Naive thymus-derived CD8-positive, alpha-beta T cell (primary cell): ENCODE data around the gene CDHR2. TPM values are rescaled to one million over a fixed set of nuclear protein-coding genes. Genes with fewer than 3 reads are reported as not detected.

Experiments
- ATAC-seq, 2 donors: fragments of 150-1000 bp; cut with Tn5 transposase in 1 of 2; sonication (Bioruptor Pico), chemical (Tn5 transposase) in 1 of 2; 1 replicate in 1 of 2; 2 replicates in 1 of 2; pipeline ENCODE4 v1.10.0; 2021; ENCODE audit warnings: mild to moderate bottlenecking in 2 of 2, moderate library complexity in 2 of 2
- POLR2A ChIA-PET: fragments of 350-600 bp; sonication (Branson Sonifier 250); formaldehyde crosslinking; loops from one replicate; lab custom pipeline; 2021; ENCODE audit warnings: antibody characterized with exemption; lab: Charles Lee
- DNase-seq, 10 donors: peaks; one replicate each; pipeline versions ENCODE4 v3.0.0 to v3.0.0-alpha.2; 2020 to 2022
- H3K27ac Mint-ChIP-seq, 10 donors: one replicate each; pipeline ENCODE4 v1.8.0; 2020 to 2022; ENCODE audit warnings: mild to moderate bottlenecking in 10 of 10, mixed read lengths in 10 of 10, moderate library complexity in 4 of 10, inconsistent platforms in 1 of 10
- H3K27me3 Mint-ChIP-seq, 5 donors: one replicate each; pipeline ENCODE4 v1.8.0; 2021 to 2022; ENCODE audit warnings: mixed read lengths in 5 of 5
- H3K36me3 Mint-ChIP-seq, 3 donors: one replicate each; pipeline ENCODE4 v1.8.0; 2020 to 2022; ENCODE audit warnings: mixed read lengths in 3 of 3, mild to moderate bottlenecking in 2 of 3, inconsistent platforms in 1 of 3
- H3K4me1 Mint-ChIP-seq, 4 donors: one replicate each; pipeline ENCODE4 v1.8.0; 2021 to 2022; ENCODE audit warnings: mixed read lengths in 4 of 4
- H3K4me3 Mint-ChIP-seq, 10 donors: one replicate each; pipeline ENCODE4 v1.8.0; 2020 to 2022; ENCODE audit warnings: mild to moderate bottlenecking in 10 of 10, mixed read lengths in 10 of 10, moderate library complexity in 6 of 10, inconsistent platforms in 1 of 10
- H3K9me3 Mint-ChIP-seq, 9 donors: one replicate each; pipeline ENCODE4 v1.8.0; 2020 to 2022; ENCODE audit warnings: mixed read lengths in 9 of 9, mild to moderate bottlenecking in 3 of 9, inconsistent platforms in 1 of 9, moderate library complexity in 1 of 9
- polyA plus RNA-seq, 3 donors: library from polyadenylated mRNA; unstranded; fragments of 300-500 nt; fragmentation: Illumina TruSeq; gene quantifications; one replicate each; pipeline ENCODE4 v1.2.3, GENCODE V29; 2021
- total RNA-seq, 8 experiments: library from RNA in 2 of 8; stranded (reverse) in 2 of 8; gene quantifications; one replicate each; pipeline ENCODE4 v1.2.3 and lab custom pipeline; 2021 to 2026

The CDHR2 gene, protein sequence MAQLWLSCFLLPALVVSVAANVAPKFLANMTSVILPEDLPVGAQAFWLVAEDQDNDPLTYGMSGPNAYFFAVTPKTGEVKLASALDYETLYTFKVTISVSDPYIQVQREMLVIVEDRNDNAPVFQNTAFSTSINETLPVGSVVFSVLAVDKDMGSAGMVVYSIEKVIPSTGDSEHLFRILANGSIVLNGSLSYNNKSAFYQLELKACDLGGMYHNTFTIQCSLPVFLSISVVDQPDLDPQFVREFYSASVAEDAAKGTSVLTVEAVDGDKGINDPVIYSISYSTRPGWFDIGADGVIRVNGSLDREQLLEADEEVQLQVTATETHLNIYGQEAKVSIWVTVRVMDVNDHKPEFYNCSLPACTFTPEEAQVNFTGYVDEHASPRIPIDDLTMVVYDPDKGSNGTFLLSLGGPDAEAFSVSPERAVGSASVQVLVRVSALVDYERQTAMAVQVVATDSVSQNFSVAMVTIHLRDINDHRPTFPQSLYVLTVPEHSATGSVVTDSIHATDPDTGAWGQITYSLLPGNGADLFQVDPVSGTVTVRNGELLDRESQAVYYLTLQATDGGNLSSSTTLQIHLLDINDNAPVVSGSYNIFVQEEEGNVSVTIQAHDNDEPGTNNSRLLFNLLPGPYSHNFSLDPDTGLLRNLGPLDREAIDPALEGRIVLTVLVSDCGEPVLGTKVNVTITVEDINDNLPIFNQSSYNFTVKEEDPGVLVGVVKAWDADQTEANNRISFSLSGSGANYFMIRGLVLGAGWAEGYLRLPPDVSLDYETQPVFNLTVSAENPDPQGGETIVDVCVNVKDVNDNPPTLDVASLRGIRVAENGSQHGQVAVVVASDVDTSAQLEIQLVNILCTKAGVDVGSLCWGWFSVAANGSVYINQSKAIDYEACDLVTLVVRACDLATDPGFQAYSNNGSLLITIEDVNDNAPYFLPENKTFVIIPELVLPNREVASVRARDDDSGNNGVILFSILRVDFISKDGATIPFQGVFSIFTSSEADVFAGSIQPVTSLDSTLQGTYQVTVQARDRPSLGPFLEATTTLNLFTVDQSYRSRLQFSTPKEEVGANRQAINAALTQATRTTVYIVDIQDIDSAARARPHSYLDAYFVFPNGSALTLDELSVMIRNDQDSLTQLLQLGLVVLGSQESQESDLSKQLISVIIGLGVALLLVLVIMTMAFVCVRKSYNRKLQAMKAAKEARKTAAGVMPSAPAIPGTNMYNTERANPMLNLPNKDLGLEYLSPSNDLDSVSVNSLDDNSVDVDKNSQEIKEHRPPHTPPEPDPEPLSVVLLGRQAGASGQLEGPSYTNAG (N-terminal part only)
- total RNA-seq (1 to 10 TPM; 3.6 to 4.8 TPM), polyA plus RNA-seq (under 1 TPM in 1 of 3 donors, not detected in 2; 0.26 TPM), total RNA-seq (lab: John Stamatoyannopoulos, UW) (0.08 to 5.9 (median 3.8) reads per million in 6 experiments)

DNA sequence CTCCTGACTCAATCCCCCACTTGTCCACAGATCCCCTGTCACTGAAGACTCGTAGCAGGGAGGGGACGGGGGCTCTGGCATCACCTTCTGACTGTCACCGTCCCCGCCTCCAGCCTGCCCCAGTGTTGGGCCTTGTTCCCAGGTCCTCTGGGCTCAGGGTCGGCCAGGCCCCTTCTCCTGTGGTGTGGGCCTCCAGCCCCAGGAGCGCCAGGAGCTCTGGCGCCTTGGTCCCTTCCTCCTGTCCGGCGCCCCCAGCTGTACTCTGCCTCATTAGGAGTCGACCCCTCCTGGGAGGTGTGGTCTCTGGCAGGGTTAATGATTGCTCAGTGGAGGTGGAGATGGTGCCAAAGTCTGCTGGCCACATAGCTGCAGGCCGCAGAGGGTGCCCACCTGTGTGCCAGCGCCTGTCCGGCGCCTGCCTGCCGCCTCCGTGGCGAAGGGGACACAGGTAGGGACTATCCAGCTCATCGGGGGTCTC lies at the start of gene CDHR2:
Gene CDHR2 (plus strand): TSS at position 376 of the 478 bp plus-strand sequence. CDS start 16,011 bp downstream, outside the sequence.
- POLR2A ChIA-PET: interaction anchor here (0.6 to 13.3 kb wide), 6 partner anchors 11 to 799 kb away, joined by 3 to 346 read pairs (median 4); partner anchors contain the start of gene RNF44
- no peak for DNase-seq
- no peaks in the 10 kb centered on the region for H3K9me3 Mint-ChIP-seq
- H3K27ac Mint-ChIP-seq: peak within 1 kb of the TSS; percentile 76 to 88 (median 83)
- H3K36me3 Mint-ChIP-seq: no peaks in the 10 kb centered on the region
- H3K27me3 Mint-ChIP-seq: no peaks in the 10 kb centered on the region
- peak within 1 kb of the TSS in 4 of 10 donors; percentile 14 to 70 (median 56) for H3K4me3 Mint-ChIP-seq
- ATAC-seq: no peak
- H3K4me1 Mint-ChIP-seq: peaks cover 38 to 79% (median 63%) of the 10 kb centered on the region in 4 donors

DNA sequence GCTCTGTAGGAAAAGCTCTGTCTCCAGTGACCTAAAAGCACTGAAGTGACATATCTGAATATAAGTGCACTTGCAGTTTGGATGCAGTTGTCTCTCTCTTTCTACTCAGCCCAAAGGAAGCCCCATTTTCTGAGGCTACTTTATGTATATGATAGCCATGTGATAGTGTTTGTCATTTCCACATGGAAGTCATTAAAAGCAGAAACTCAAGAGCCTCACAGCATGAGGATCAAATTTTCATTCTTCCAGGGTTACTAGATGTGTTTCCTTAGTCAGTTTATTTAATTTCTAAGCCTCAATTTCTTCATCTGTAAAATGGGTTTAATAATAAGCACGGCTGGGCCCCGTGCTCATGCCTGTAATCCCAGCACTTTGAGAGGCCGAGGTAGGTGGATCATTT lies 48.6 kb upstream of the CDHR2 start:
- no peak for ATAC-seq
- Mint-ChIP-seq H3K27me3 (no peaks in the 10 kb centered on the region), H3K27ac (peak overlapping the region in 3 of 10 donors; percentile 0 to 40 (median 10)), H3K36me3 (peaks cover 10 to 98% (median 34%) of the 10 kb centered on the region in 3 donors), H3K9me3 (no peaks in the 10 kb centered on the region), H3K4me3 (no peak overlapping the region), H3K4me1 (peaks cover 0 to 2% (median under 1%) of the 10 kb centered on the region in 4 donors)
- no peak for DNase-seq
- POLR2A ChIA-PET: interaction anchor here (0.8 kb wide), 1 partner anchor 16 kb away, joined by 3 read pairs; no protein-coding TSS in a partner anchor

DNA sequence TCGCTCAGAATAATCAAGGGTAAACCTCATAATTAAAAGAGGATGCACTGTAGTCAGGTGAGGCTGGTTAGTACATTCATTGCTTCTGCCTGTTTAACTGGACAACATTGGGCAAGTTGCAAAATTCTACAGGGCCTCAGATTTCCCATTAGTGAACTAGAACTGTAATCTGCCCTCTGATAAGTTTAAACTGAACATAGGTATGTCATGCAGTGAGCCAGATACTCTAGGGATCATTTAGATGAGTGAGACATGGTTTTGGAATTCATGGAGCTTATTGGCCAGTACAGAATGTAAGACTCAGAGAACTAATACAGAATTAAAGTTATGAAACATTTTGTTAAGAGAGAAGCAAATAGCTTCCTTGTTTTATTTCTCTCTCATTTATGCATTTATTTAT lies 47.8 kb upstream of the CDHR2 start:
- Mint-ChIP-seq H3K27ac (no peak overlapping the region), H3K36me3 (peaks cover 10 to 96% (median 33%) of the 10 kb centered on the region in 3 donors), H3K27me3 (no peaks in the 10 kb centered on the region), H3K4me3 (no peak overlapping the region), H3K4me1 (peaks cover 0 to 2% (median under 1%) of the 10 kb centered on the region in 4 donors), H3K9me3 (no peaks in the 10 kb centered on the region)
- ATAC-seq: no peak
- POLR2A ChIA-PET: interaction anchor here (1.0 to 1.2 kb wide), 2 partner anchors 16 to 32 kb away, joined by 3 read pairs; no protein-coding TSS in a partner anchor
- DNase-seq: no peak

DNA sequence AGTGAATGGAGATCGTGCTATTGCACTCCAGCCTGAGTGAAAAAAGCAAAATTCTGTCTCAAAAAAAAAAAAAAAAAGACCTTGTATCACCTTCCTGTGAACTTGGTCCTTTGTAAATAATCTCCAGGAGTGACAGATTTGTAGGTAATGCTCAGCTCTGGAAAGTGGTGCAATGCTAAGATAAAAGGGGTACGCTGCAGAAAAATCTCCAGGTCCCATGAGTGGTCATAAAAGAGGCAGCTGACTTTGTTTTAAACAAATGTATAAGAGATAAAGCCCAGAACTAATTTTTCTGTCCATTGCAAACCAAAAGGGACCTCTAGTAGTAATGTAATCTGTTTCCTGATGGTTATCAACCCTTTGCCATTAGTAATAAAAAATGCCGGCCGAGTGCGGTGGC lies 45.6 kb upstream of the CDHR2 start:
- Mint-ChIP-seq H3K9me3 (no peaks in the 10 kb centered on the region), H3K36me3 (peaks cover 10 to 93% (median 32%) of the 10 kb centered on the region in 3 donors), H3K27me3 (no peaks in the 10 kb centered on the region), H3K4me3 (no peak overlapping the region), H3K27ac (peak overlapping the region in 4 of 10 donors; percentile 2 to 56 (median 16)), H3K4me1 (peaks cover 0 to 4% (median 3%) of the 10 kb centered on the region in 4 donors)
- DNase-seq: no peak
- POLR2A ChIA-PET: no interaction called here
- ATAC-seq: no peak

DNA sequence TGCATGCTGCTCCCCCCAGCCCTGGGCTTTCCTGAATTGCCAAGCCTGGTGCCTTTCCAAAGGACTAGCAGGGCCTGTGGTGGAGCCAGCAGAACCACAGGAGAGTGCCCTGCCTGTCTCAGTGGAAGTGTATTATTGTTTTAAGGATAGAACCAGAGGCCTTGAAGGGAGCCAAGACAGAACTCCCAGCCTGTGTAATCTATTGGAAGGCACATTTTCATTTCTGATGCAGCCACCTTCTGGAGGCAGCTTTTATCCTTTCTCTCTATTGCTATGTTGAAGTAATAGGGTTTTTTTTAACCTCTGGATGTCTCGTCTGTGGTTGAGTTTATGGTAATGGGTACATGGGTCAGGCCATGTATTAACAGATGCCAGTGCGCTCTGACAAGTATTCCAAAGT lies 41.2 kb upstream of the CDHR2 start:
- no peak for ATAC-seq
- DNase-seq: no peak
- Mint-ChIP-seq H3K27ac (peak overlapping the region in 7 of 10 donors; percentile 13 to 90 (median 66)), H3K4me1 (peaks cover 2 to 14% (median 7%) of the 10 kb centered on the region in 4 donors), H3K27me3 (no peaks in the 10 kb centered on the region), H3K9me3 (no peaks in the 10 kb centered on the region), H3K36me3 (peaks cover 5 to 62% (median 21%) of the 10 kb centered on the region in 3 donors), H3K4me3 (no peak overlapping the region)
- POLR2A ChIA-PET: no interaction called here

DNA sequence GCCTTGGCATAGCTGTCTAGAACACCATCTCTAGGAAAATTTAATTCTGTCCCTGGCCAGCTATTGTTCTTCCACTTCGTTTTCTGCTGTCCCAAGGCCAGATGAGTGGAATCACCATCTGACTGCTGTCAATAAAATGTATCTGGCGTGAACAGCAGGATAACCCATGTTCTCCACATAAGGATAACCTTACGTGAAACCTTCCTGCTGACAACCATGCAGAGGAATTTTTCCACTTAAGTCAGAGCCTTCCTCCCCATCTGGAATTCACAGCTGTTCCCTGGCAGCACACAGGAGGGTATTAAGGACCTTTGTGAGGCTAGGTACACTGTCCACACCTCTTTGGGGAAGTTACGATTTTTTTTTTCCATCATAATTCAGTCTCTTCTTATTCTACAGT lies 40.5 kb upstream of the CDHR2 start:
- POLR2A ChIA-PET: no interaction called here
- Mint-ChIP-seq H3K27me3 (no peaks in the 10 kb centered on the region), H3K9me3 (no peaks in the 10 kb centered on the region), H3K4me3 (no peak overlapping the region), H3K36me3 (peaks cover 5 to 55% (median 21%) of the 10 kb centered on the region in 3 donors), H3K27ac (peak overlapping the region in 5 of 10 donors; percentile 10 to 76 (median 66)), H3K4me1 (peaks cover 2 to 14% (median 8%) of the 10 kb centered on the region in 4 donors)
- DNase-seq: no peak
- no peak for ATAC-seq

DNA sequence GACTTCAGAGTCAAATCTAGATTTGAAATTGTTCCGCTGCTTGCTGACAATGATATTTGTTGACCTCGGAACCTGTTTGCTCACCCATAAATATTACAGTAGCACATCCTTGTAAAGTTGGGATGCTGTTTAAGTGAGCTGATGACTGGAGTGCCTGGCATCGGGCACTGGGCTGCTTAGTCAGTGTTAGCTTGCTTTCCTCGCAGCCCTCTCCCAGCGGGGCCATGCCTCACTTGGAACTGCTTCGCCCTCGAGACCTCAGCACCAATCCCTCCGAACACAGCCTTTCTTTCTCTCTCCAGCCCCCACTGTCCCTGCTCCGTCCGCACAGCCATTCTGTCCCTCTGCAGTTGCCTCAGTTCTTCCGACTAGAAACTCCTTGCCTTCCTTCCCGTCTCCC lies 35.4 kb upstream of the CDHR2 start:
- Mint-ChIP-seq H3K27me3 (no peaks in the 10 kb centered on the region), H3K9me3 (no peaks in the 10 kb centered on the region), H3K4me3 (no peak overlapping the region), H3K36me3 (peaks cover 0 to 8% (median 0%) of the 10 kb centered on the region in 3 donors), H3K4me1 (peaks cover 13 to 31% (median 21%) of the 10 kb centered on the region in 4 donors), H3K27ac (peak overlapping the region in 6 of 10 donors; percentile 46 to 80 (median 64))
- DNase-seq (no peak), ATAC-seq (no peak)
- POLR2A ChIA-PET: no interaction called here

DNA sequence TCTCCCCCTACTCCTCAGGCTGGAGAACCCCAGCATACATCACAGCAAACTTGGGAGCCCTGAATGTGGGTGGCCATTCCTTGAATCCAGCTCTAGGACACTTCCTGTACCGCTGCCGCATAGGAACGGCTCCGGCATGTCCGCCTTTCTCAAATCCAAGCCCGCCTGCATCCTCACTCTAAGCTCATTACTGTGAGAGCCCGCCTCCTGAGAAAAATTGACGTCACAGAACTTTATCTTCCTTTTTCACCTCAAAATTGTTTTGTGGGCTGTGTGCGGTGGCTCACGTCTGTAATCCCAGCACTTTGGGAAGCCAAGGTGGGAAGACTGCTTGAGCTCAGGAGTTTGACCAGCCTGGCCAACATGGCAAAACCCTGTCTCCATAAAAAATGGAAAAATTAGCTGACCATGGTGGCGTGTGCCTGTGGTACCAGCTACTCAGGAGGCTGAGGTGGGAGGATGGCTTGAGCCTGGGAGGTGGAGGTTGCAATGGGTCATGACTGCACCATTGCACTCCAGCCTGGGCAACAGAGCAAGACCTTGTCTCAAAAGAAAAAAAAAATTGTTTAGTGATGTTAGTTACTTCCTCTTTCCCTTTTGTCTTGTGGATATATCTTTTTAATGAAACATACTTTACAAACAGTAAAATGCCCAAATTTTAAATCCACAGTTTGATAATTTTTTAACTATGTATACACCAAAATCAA lies 34.7 kb upstream of the CDHR2 start:
- DNase-seq (no peak), ATAC-seq (no peak)
- H3K4me3 Mint-ChIP-seq: no peak overlapping the region
- peak overlapping the region in 6 of 10 donors; percentile 46 to 80 (median 64) for H3K27ac Mint-ChIP-seq
- H3K36me3 Mint-ChIP-seq: peaks cover 0 to 1% (median 0%) of the 10 kb centered on the region in 3 donors
- H3K4me1 Mint-ChIP-seq: peaks cover 13 to 31% (median 20%) of the 10 kb centered on the region in 4 donors
- H3K27me3 Mint-ChIP-seq: no peaks in the 10 kb centered on the region
- POLR2A ChIA-PET: interaction anchor here (1.6 kb wide), 1 partner anchor 16 kb away, joined by 4 read pairs; no protein-coding TSS in a partner anchor
- no peaks in the 10 kb centered on the region for H3K9me3 Mint-ChIP-seq

DNA sequence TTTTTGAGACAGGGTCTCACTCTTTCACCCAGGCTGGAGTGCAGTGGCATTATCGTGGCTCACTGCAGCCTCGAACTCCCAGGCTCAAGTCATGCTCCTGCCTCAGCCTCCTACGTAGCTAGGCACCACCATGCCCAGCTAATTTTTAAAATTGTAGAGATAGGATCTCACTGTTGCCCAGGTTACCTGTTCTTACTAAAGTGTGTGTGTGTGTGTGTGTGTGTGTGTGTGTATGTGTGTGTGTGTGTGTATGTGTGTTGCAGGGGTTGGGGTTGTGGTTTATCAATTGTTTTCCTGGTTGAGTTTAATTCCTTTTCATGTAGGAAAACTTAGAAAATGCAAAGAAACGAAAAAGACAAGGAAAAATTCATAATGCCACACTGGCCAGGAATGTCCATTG lies 33.7 kb upstream of the CDHR2 start:
- H3K27me3 Mint-ChIP-seq: no peaks in the 10 kb centered on the region
- ATAC-seq (no peak), DNase-seq (no peak)
- POLR2A ChIA-PET: interaction anchor here (1.3 to 1.6 kb wide), 2 partner anchors 15 to 22 kb away, joined by 4 read pairs; partner anchors contain the start of gene RNF44
- H3K9me3 Mint-ChIP-seq: no peaks in the 10 kb centered on the region
- no peaks in the 10 kb centered on the region for H3K36me3 Mint-ChIP-seq
- peaks cover 12 to 35% (median 21%) of the 10 kb centered on the region in 4 donors for H3K4me1 Mint-ChIP-seq
- no peak overlapping the region for H3K4me3 Mint-ChIP-seq
- peak overlapping the region in 1 of 10 donors; percentile 54 for H3K27ac Mint-ChIP-seq

DNA sequence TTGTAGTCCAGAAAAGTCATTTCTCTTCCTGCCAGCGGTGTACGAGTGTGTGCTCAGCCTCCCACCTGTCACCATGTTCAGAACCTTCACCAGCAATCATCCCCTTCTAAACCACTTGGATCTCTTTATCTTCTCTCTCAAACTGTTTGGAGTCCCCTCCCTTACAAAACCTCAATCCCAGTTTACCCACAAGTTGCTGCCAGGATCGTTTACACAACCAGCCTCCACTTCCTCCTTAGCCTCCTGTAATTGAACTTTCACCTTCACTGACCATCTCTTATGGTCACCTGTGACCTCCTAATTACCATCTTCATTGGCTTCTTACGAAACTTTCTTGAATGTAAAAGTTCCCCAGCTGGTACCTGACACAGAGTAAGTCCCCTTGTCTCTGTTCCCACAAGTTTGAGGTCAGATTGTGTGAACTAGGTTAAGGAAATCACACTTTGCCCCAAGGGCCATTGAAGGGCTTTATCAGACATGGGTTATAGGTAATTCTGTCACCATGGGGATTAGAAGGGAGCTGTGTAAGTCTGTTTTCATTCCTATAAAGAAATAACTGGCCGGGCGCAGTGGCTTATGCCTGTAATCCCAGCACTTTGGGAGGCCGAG lies 32.0 kb upstream of the CDHR2 start:
- H3K4me3 Mint-ChIP-seq: peak overlapping the region in 1 of 10 donors; percentile 26
- H3K27ac Mint-ChIP-seq: peak overlapping the region in 8 of 10 donors; percentile 19 to 72 (median 49)
- H3K4me1 Mint-ChIP-seq: peaks cover 17 to 45% (median 26%) of the 10 kb centered on the region in 4 donors
- H3K9me3 Mint-ChIP-seq: no peaks in the 10 kb centered on the region
- POLR2A ChIA-PET: interaction anchor here (0.7 to 19.8 kb wide), 3 partner anchors 15 to 39 kb away, joined by 3 to 531 read pairs (median 3); partner anchors contain the start of gene RNF44
- H3K36me3 Mint-ChIP-seq: no peaks in the 10 kb centered on the region
- no peaks in the 10 kb centered on the region for H3K27me3 Mint-ChIP-seq
- ATAC-seq (no peak), DNase-seq (no peak)
